ENCODE data around the gene PON2.

- no peak for TF ChIP-seq CTCF (IDR thresholded peaks at IDR 0.05)
- TF ChIP-seq EP300 (IDR thresholded peaks at IDR 0.05): no peak
- TF ChIP-seq POLR2A (IDR thresholded peaks at IDR 0.05): no peak
- no peak for TF ChIP-seq POLR2AphosphoS5 (IDR thresholded peaks at IDR 0.05)
These were observed 13.6 kb downstream of the PON2 start for GRCh38 chr7:95421000-95421846.
